Measurements from ENCODE around the gene NDST3.
"Not testable (repeated sequence)": the region's sequence is repeated elsewhere in the genome, so short reads cannot be mapped to it uniquely, and the experiment has no call there.

NDST3 gene

DNA sequence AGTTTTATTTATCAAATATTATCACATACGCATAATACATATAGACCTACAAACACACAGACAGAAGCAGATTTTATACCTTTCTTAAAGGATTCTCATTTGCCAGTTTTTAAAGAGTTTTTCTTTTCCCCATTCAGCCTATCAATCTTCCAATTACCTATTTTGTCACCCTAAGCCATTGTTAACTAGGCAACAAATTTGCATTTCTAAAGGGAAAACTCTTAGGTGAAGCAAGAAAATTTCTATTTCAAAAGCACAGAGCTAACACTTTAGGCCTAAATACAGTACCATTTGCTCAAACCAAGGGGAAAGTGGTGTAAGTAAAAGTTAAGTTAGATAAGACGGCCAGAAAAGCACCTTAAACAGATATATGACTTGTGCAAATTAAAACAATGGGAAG, 156.6 kb downstream of the NDST3 start:
- no peak for DNase-seq

DNA sequence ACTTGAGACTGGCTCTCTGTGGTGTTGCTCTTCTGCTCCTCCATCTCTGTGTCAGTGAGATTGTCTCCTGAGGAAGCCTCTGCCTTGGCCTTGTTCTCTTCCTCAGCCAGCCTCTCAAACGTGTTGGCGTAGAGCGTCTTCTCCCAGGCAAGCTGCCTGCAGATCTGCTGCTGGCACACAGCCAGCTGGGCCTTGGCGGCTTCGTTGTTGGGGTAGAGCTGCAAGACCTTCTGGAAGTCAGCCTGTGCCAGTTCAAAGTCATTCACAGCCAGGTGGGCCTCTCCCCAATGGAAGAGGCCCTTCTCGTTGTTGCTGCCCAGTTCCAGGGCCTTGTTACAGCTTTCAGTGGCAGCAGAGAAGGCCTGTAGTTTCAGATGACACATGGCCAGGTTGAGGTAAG, 159.1 kb downstream of the NDST3 start:
- DNase-seq: no peak

DNA sequence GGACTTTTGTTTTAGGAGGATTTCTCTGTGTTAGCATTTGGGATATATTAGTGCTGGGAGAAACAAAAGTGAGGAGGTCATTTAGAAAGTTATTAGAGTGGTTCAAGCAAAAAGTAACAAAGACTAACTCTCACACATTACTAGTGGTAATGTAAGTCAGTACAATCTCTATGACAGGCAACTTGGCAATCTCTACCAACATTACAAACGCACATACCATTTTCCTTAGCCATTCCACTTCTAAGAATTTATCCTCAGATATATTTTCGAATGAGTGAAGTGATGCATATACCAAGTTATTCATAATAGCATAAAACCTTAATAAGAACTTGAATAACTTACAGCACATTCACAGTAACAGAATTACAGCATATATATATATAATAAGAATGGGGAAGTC, 172.3 kb downstream of the NDST3 start:
- no peak for DNase-seq

DNA sequence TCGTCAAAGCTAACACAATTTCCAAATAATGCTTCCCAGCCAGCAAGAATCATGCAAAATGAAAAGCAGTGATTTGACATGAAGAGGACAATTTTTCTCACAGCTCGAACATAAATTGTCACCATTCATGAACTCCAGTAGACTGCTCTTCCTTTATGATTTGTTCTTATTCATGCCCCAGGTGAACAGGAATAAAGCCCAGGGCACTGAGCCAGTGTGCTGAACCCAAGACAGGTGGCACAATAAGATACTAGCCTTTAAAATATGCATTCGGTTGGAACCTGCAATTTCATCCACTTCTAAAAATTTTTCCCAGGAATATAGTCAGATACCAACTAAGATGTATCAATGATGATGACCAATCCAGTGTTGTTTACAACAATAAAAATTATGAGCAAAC, 178.8 kb downstream of the NDST3 start:
- DNase-seq: no peak

DNA sequence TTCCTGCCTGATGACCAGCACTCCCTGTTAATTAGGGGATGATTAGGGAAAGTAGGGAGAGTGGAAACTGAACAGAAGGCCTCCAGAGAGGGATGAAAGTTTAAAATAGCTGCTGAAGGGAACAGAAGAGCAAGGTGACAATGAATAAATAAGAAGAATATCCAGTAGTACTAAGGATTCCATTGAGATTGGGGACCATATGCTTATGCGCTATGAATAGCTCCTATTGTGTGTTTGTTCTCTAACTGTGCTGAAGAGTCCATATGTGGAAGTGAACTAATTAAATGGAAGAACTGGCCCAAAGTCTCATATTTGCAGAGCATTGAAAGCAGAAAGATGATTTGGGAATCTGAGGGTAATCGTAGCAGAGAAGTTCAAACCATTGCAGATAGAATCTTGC, 181.5 kb downstream of the NDST3 start:
- DNase-seq: no peak

DNA sequence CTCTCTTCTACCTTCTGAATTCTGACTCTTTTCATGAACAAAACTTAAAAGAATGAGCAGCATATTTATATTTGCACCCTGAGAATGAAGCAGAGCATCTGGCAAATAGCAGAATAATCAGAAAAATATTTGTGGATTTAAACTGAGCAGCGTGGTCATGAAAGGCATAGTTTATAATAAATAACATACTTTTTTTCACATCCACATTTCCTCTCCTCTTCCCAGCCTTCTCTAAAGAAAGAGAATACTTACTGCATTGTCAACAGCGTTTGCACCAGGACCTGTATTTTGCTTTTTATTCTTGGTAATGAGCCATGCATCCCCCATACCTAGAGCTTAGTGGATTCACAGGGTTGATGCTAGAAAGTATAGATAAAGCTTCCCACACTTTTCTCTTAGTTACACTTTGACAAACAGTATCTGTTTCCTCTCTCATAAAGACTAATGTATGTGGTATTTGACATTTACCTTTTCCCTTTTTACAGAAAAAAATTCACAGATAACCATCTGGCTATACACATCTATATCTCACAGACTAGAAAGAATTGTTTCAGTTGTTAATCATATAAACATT, 187.0 kb downstream of the NDST3 start:
- DNase-seq: no peak

DNA sequence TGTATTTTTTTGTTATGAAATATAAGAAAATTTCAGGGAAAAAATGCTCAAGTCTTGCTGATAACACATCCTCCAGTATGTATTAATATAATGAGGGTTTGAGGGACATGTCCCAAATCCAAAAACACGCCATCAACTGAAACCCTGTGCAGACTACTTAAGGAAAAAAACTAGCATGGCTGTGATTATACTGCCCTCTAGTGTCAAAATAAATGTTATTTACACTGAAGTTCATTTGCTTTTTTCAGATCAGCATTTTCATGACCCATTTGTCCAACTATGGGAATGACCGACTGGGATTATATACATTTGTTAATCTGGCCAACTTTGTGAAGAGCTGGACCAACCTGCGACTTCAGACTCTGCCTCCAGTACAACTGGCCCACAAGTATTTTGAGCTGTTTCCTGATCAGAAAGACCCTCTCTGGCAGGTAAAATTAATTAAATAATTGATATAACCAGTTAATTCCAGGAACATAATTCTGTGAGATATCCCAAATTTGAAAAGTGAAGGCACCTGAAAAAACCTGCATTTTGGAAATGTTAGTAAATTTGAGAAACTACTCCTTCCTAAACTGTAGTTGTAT, 190.1 kb downstream of the NDST3 start:
- no peak for DNase-seq

DNA sequence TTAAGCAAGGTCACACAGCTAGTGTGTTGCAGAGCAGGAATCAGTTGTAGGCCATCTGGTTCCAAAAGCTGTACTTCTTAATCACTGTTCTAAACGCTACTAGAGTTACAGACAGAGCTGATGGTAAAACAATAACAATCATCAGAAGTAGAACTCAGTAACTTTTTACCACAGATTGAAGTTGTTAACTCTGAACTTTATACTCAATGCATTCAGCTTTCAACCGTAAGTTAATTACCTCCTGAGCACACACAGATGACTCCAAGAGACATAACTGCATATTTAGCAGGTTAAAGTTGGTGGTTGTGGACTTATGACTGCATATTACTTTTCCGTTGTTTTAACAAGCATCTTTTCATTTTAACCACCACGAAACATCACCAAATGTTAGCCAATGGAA, 191.2 kb downstream of the NDST3 start:
- no peak for DNase-seq

DNA sequence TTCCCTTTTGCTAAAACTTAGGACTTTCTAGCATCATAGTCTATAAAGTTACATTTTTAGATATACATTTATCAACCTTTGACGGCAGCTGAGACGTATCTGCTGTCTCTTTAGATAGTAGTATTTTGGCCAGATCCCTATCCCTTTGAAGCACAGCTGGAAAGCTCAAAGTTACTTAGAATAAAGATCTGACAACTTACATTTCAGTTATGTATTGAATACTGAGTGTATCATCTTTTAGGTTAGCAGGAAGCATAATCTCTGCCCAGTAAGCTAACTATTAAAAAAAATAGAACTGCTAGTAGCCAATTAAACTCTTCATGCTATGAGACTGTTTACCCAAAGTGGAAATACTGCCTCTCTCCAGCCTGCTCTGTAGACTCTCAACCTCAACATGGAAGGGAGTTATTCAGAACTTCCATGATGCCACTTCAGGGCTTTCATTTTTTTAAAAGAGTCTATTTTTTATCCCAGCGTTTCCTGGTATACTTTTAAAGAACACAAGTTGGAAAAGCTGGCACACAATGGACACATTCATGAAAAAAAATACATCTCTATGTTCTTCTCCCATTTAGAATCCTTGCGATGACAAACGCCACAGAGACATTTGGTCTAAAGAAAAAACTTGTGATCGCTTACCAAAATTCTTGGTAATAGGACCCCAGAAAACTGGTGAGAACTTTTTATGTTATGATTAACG, 192.2 kb downstream of the NDST3 start:
- no peak for DNase-seq

DNA sequence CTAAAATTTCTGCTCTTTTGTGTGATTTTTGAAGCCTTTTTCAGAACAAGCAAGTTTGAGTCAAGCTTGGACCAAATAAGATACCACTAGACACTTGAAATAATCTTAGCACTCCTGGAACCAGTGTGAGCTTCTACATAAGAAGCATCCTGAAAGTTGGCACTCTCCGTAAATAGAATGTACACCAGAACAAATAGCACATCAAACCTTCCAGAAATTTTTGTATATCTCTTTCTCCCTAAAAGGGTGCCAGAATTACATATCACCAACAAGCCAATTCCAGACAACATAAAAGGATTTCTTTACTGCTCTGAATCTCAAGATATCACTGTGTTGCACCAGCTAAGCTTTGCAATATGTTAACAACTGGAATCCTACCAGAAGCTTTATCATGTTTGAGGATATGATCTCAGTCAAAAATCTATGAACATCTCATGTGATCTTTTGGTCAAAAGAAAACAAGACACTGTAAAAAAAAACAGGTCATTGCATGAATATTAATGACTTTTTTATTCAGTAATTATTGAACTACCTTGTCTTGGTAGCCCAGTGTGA, 201.4 kb downstream of the NDST3 start:
- DNase-seq: no peak

DNA sequence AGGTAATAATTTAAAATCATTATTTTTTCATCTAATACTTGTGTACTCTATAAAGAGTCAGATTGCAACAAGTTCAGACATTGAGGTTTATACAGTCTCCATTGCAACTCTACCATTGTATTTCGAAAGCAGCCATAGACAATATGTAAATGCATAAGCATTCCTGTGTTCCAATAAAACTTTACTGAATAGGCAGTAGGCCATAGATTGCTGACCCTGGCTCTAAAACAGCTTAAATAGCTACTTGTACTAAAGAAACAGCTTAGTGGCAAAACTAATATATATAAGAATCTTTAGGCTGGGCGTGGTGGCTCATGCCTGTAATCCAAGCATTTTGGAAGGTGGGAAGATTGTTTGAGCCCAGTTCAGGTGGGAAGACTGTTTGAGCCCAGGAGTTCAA, 203.2 kb downstream of the NDST3 start:
- DNase-seq: no peak

DNA sequence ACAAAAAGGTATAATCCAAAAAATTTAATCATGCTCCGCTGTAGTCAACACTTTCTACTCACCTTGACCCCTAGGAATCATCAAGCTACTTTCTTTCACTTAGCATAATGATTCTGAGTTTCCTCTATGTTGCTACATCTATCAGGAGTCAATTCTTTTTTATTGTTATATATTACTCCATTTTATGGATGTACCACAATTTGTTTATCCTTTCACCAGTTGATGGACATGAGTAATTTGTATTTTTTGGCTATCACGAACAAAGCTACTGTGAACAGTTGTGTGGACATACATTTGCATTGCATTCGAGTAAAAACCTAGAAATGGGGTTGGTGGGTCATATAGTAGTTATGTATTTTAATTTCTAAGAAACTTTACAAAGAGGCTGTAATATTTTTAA, 215.6 kb downstream of the NDST3 start:
- no peak for DNase-seq

DNA sequence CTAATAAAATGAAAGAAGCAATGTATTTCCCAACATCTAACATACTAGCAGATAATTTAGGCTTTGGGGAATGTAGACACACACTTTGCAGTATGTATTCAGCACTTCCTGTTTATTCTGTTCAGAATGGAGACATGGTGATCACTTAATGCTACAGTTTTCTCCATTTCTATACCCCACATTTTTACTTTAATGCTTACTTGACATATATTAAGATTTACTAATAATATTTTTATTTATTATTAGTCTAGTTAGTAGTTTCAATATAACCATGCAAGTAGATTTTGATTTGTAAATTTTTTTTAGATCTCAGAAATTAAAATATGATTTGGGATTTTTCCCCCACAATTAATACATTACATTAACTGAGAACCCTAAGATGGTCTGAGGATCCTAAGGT, 220.1 kb downstream of the NDST3 start:
- no peak for DNase-seq

DNA sequence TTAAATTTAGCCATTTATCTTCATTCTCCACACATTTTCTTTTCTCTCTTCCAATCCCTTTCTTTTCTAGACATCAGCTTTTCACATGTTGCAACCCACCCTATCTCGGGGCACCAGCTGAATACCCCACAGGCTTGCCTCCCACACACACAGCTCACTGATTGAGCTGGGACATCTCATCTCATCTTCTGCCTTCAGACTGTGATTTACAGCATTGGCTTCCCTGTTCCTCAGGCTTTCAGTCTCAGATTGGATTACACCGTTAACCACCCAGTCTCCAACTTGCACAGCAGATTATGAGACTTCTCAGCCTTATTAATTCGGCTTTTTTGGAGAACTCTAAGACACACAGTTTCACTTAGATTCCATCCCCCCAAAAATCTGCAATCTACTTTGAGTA, 224.8 kb downstream of the NDST3 start:
- no peak for DNase-seq

DNA sequence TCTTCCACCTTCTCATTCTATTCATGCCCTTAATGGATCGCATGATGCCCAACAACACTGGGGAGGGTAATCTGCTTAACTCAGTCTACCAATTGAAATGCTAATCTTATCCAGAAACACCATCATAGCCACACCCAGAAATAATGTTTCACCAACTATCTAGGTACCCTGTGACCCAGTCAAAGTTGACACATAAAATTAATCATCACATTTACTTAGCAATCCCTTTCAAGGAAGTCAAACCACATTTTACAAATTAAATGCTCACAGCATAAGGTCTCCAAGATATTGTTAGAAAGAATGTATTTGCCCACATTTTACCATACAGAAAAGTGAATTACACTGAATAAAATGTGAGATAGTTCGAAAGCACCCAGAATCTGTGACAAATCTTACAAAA, 226.0 kb downstream of the NDST3 start:
- DNase-seq: no peak

DNA sequence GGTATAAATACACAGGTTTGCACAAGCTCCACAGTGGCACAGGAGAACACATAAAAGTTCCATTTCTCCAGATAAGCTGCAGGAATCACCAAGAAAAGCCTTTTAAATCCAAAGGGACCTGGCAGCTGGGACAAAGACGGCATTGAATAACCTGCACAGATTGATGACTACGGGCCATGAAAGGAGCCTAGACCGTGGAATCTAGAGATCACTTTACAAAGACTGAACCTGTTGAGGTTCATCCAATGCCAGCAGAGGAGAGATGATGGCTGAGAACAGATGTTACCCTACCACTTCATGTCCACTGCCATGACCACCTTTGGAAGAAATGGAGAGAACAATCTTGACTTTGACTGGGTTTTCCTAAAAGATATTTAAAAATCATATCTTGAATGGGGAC, 229.8 kb downstream of the NDST3 start:
- no peak for DNase-seq

DNA sequence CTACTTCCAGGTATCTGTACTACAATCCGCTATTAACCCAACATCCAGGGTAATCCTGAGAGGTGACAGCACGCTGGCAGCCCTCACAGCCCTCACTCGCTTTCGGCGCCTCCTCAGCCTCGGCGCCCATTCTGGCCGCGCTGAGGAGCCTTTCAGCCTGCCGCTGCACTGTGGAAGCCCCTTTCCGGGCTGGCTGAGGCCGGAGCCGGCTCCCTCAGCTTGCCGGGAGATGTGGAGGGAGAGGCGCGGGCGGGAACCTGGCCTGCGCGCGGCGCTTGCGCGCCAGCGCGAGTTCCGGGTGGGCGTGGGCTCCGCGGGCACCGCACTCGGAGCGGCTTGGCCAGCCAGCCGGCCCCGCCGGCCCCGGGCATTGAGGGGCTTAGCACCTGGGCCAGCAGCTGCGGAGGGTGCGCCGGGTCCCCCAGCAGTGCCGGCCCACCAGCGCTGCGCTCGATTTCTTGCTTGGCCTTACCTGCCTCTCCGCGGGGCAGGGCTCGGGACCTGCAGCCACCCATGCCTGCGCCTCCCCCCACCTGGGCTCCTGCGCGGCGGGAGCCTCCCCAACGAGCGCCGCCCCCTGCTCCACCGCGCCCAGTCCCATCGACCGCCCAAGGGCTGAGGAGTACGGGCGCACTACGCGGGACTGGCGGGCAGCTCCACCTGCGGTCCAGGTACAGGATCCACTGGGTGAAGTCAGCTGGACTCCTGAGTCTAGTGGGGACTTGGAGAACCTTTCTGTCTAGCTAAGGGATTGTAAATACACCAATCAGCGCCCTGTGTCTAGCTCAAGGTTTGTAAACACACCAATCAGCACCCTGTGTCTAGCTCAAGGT, 231.2 kb downstream of the NDST3 start:
- no peak for DNase-seq

DNA sequence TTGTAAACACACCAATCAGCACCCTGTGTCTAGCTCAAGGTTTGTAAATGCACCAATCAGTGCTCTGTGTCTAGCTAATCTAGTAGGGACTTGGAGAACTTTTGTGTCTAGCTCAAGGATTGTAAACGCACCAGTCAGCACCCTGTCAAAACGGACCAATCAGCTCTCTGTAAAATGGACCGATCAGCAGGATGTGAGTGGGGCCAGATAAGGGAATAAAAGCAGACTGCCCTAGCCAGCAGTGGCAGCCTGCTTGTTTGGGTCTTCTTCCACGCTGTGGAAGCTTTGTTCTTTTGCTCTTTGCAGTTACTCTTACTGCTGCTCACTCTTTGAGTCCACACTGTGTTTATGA, 231.8 kb downstream of the NDST3 start:
- DNase-seq: not testable (repeated sequence)

DNA sequence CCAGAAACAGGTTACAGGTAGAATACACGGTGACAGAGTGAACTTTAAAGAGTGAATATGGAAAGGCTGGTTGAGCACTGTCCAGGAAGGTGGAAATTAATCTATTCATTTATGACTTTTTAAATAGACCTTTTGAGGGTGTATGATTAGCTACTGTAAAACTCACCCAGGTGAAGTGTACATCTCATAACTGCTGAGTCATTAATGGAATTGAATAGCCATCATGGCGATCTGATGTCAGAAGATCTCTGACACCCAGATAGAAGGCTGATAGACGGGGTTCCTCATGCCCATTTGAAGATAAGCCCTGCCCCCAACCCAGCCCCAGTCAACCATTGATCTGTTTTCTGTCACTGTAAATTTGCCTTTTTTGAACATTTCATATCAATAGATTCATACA, 234.5 kb downstream of the NDST3 start:
- no peak for DNase-seq

DNA sequence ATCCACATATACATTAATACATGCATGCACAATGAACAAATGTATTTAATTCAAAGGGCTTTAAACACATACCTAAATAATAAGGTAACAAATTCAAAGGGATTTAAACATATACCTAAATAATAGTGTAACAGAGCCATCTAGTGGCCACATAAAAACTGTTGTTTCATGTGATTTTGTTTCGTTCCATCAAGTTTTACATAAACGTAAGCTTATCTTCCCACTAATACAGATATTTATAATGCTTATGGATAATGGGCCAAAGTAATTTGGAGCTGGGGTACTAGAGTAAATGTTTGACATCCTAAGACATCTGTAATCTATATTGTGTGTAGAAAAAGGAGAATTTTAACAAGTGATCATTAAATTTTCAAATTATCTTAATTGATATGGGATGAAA, 236.2 kb downstream of the NDST3 start:
- no peak for DNase-seq

DNA sequence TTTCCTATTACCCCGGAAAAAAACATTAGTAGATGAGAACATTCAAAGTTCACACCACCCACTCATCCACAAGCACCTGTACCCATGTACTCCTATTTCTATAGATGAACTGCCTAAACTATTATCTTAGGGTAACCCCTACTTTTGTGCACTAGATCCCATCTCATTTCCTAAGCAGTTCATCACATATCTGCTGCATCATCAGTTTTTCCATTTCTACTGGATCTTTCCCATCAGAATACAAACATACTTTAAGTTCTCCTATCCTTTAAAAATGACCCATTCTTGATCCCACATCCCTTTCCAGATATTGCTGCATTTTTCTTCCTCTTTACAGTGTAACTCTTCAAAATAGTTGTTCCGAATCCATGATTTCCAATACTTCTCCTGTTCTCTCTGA, 237.5 kb downstream of the NDST3 start:
- DNase-seq: no peak

DNA sequence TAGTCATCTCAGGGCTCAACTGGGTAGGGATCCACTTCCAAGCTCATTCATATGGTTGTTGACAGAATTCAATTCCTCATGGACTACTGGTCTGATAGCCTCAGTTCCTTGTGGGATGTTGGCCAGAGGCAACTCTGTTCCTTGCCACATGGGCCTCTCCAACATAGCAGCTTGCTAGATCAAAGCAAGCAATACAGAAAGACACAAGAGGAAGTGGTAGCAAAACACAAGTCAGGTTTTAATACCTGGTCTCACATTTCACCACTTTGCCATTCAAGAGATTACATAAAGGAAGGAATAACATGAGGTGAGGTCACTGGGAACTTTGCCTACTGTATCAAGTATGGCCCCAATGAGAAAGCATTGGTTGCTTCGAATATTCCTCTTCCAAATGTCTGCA, 239.4 kb downstream of the NDST3 start:
- DNase-seq: no peak

DNA sequence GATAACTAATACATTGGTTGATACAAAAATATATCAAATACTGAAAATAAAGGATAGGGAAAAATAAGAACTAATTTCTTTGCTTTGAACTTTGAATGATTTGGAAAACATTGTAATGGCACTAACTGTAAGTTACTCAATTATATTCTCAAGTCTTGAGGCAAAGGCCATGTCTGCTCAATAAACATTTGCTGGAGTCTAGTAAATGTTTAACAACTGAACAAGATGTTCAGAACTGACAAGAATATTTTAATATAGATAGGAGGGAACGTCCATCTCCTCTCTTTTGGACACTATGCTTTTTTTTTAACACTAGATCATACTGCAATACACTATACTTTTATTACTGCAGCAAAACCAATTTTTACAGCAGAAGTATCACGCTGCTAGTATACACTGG, 242.3 kb downstream of the NDST3 start:
- no peak for DNase-seq

DNA sequence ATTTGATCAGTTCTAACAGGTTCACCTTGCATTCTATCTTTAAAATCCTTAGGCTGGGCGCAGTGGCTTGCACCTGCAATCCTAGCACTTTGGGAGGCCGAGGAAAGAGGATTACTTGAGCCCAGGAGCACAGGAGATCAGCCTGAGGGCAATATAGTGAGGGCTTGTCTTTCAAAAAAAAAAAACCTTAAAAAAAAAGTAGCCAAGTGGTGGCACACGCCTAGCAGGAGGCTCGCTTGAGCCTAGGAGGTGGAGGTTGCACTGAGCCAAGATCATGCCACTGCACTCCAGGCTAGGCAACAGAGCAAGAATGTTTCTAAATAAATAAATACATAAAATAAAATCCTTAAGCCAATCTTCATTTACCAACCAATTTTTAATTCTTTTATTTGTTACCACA, 243.0 kb downstream of the NDST3 start:
- no peak for DNase-seq

Data from stimulated activated CD4-positive, alpha-beta T cell treated with anti-CD3 and anti-CD28 coated beads, Interleukin-2, amount 100 ng/mL, for 48 hours (primary cell).